ENCODE measurements around the gene IL17RD. TPM values are rescaled to one million over a fixed set of nuclear protein-coding genes. Genes with fewer than 3 reads are reported as not detected.

The IL17RD gene
- total RNA-seq, 2 donors from 2014 or later = 47.1 to 71.3 TPM

DNA sequence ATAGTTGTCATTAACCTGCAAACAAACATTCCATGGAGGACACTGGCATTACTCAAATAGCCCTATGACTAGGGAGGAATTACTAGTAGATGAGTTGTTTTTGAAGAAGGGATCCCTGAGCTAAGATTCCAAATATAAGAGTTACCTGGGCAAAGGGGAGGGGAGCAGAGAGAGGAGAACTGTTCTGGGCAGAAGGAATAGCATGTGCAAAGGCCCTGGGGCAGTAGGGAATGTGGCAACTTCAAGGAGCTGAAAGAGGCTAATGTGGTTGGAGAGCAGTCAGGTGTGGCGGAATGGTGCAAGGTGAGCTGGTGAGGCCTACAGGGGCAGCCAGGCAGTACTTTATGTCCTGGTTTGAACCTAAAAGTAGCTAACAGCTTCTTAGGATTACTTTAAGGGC, 5.8 kb upstream of the IL17RD start:
- Mint-ChIP-seq H3K4me3 (no peak overlapping the region), H3K9me3 (no peaks in the 10 kb centered on the region), H3K4me1 (peaks cover 40% of the 10 kb centered on the region), H3K27me3 (ENCODE audit: insufficient read depth) (no peaks in the 10 kb centered on the region), H3K27ac (no peak overlapping the region), H3K36me3 (ENCODE audit: low read depth) (no peaks in the 10 kb centered on the region)
- H3K4me1 ChIP-seq (ENCODE audit: control insufficient read depth, insufficient read depth, low read length) = peaks cover 16% of the 10 kb centered on the region
- no peaks in the 10 kb centered on the region for H3K9me3 ChIP-seq (ENCODE audit: control insufficient read depth, low read length)
- WGBS, 2 experiments (ENCODE audit: insufficient coverage in 1 of 2, insufficient read length in 1 of 2) = 91% methylated on average over 1 of the region's 1 CpG; no CpG with 5 or more reads in 1 of the 2 experiments
- H3K27ac ChIP-seq (ENCODE audit: low read depth, low read length) = no peak overlapping the region
- TF ChIP-seq, protein P1, sequence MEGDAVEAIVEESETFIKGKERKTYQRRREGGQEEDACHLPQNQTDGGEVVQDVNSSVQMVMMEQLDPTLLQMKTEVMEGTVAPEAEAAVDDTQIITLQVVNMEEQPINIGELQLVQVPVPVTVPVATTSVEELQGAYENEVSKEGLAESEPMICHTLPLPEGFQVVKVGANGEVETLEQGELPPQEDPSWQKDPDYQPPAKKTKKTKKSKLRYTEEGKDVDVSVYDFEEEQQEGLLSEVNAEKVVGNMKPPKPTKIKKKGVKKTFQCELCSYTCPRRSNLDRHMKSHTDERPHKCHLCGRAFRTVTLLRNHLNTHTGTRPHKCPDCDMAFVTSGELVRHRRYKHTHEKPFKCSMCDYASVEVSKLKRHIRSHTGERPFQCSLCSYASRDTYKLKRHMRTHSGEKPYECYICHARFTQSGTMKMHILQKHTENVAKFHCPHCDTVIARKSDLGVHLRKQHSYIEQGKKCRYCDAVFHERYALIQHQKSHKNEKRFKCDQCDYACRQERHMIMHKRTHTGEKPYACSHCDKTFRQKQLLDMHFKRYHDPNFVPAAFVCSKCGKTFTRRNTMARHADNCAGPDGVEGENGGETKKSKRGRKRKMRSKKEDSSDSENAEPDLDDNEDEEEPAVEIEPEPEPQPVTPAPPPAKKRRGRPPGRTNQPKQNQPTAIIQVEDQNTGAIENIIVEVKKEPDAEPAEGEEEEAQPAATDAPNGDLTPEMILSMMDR (conservative IDR thresholded peaks at IDR 0.05) = no peak
- no peak for DNase-seq
- no peaks in the 10 kb centered on the region for H3K27me3 ChIP-seq (ENCODE audit: control insufficient read depth, insufficient read depth, low read length, poor library complexity, severe bottlenecking)
- H3K9ac ChIP-seq (ENCODE audit: extremely low read depth, low read length, poor library complexity, severe bottlenecking) = no peak overlapping the region
- no peaks in the 10 kb centered on the region for H3K36me3 ChIP-seq (ENCODE audit: control insufficient read depth, insufficient read depth, low read length)
- no peak overlapping the region for H3K4me3 ChIP-seq (ENCODE audit: low read length)

DNA sequence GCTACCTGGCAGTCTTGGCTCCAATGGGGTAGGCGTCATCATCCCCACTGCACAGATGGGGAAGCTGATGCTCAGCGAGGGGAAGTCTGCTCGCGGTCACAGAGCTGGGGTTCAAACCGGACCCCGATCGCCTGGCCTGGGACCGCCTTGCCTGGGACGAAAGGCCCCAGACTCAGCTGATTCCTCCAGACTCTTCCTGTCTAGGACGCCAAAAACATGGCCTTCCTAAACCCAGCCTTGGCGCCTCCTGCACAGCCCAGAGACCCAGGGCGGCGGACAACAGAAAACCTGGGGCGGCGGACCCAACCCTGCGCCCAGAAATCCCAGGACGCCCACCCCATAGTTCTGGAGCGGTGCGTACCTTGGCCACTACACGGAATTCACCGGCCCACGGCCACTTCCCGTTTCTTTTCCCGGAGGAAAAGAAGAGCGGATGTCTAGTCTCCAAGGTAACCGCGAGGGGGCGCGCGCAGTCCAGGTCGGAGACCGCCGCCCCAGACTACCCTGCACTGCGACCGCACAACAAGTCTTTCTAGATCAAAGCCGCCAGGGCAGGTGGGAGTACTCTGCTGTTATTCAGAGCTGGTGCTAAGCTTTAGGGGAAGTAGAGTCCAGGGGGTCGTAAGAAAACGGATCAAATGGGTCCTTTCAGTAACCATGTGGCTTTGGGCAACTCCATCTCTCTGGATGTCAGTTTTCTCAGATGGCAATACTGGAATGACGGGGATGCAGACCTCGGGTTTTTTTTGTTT, 4.9 kb upstream of the IL17RD start:
- no peak overlapping the region for H3K4me3 ChIP-seq (ENCODE audit: low read length)

DNA sequence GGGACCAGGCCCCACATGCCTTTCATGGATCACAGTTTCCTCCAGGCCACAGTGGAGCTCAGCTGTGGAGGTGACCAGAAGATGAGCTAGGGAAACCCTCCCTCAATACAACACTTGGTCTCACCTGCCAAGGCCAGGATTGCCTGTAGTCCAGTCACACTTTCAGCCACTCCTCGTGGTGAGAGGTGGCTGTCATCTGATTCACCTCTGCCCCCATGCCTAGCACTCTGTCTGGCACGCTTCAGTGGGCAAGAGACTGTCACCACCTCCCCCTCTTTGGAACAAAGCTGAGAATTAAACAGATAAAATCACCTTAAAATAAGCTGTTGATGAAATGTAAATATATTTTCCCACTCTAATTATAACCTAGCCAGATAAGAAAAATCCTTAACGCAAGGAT, 4.0 kb upstream of the IL17RD start:
- H3K36me3 Mint-ChIP-seq (ENCODE audit: low read depth) = no peaks in the 10 kb centered on the region
- H3K27me3 Mint-ChIP-seq (ENCODE audit: insufficient read depth) = no peaks in the 10 kb centered on the region
- Histone ChIP-seq H3K4me3 (ENCODE audit: low read length) (no peak overlapping the region), H3K9me3 (ENCODE audit: control insufficient read depth, low read length) (no peaks in the 10 kb centered on the region), H3K4me1 (ENCODE audit: control insufficient read depth, insufficient read depth, low read length) (peaks cover 16% of the 10 kb centered on the region), H3K36me3 (ENCODE audit: control insufficient read depth, insufficient read depth, low read length) (no peaks in the 10 kb centered on the region), H3K9ac (ENCODE audit: extremely low read depth, low read length, poor library complexity, severe bottlenecking) (no peak overlapping the region), H3K27ac (ENCODE audit: low read depth, low read length) (no peak overlapping the region), H3K27me3 (ENCODE audit: control insufficient read depth, insufficient read depth, low read length, poor library complexity, severe bottlenecking) (no peaks in the 10 kb centered on the region)
- H3K27ac Mint-ChIP-seq = no peak overlapping the region
- no peak overlapping the region for H3K4me3 Mint-ChIP-seq
- H3K4me1 Mint-ChIP-seq = peaks cover 44% of the 10 kb centered on the region
- 75 to 100% methylated on average over 1 to 3 of the region's 3 CpGs for WGBS, 2 experiments (ENCODE audit: insufficient coverage in 1 of 2, insufficient read length in 1 of 2)
- DNase-seq = no peak
- H3K9me3 Mint-ChIP-seq = no peaks in the 10 kb centered on the region
- TF ChIP-seq, protein P1 (conservative IDR thresholded peaks at IDR 0.05) = no peak

More for the DNA sequence above, 4.9 kb upstream of the IL17RD start:
- no peaks in the 10 kb centered on the region for H3K9me3 Mint-ChIP-seq
- H3K9me3 ChIP-seq (ENCODE audit: control insufficient read depth, low read length) = no peaks in the 10 kb centered on the region
- H3K27me3 Mint-ChIP-seq (ENCODE audit: insufficient read depth) = no peaks in the 10 kb centered on the region
- no peaks in the 10 kb centered on the region for H3K36me3 Mint-ChIP-seq (ENCODE audit: low read depth)
- H3K36me3 ChIP-seq (ENCODE audit: control insufficient read depth, insufficient read depth, low read length) = no peaks in the 10 kb centered on the region
- no peak overlapping the region for H3K27ac ChIP-seq (ENCODE audit: low read depth, low read length)
- H3K27ac Mint-ChIP-seq = peak overlapping the region; percentile 70
- peaks cover 16% of the 10 kb centered on the region for H3K4me1 ChIP-seq (ENCODE audit: control insufficient read depth, insufficient read depth, low read length)
- DNase-seq = peak; percentile 94
- H3K4me1 Mint-ChIP-seq = peaks cover 44% of the 10 kb centered on the region
- no peaks in the 10 kb centered on the region for H3K27me3 ChIP-seq (ENCODE audit: control insufficient read depth, insufficient read depth, low read length, poor library complexity, severe bottlenecking)
- no peak overlapping the region for H3K9ac ChIP-seq (ENCODE audit: extremely low read depth, low read length, poor library complexity, severe bottlenecking)
- peak overlapping the region; percentile 52 for H3K4me3 Mint-ChIP-seq
- 29 to 52% methylated on average over 18 to 40 of the region's 40 CpGs for WGBS, 2 experiments (ENCODE audit: insufficient coverage in 1 of 2, insufficient read length in 1 of 2)
- TF ChIP-seq, protein P1 (conservative IDR thresholded peaks at IDR 0.05) = peak; percentile 98
